Body of pancreas (tissue), 4 donors: Measurements from ENCODE around the gene HEATR5A. TPM values are rescaled to one million over a fixed set of nuclear protein-coding genes. Genes with fewer than 3 reads are reported as not detected.

Source experiments
- ATAC-seq: fragments of 150-250 bp; one replicate; pipeline ENCODE4 v1.9.1; 2016
- DNase-seq, 4 donors: peaks; one replicate each; pipeline ENCODE4 v3.0.0-alpha.2; 2019
- H3K27ac ChIP-seq, 4 donors: fragments of 200-600 bp; sonication (generic); 1 replicate in 3 of 4; 2 replicates in 1 of 4; pipeline versions ENCODE4 v1.5.1 to v1.6.1; 2016 to 2019; ENCODE audit warnings: mild to moderate bottlenecking in 1 of 4, mixed read lengths in 1 of 4, moderate library complexity in 1 of 4
- H3K27me3 ChIP-seq, 2 donors: fragments of 200-600 bp; sonication (generic); one replicate each; pipeline ENCODE4 v1.6.0; 2016; ENCODE audit warnings: mild to moderate bottlenecking in 1 of 2
- H3K36me3 ChIP-seq, 2 donors: fragments of 200-600 bp; sonication (generic); replicated peaks in 1 of 2; 2 replicates each; pipeline ENCODE4 v1.5.1; 2016; ENCODE audit warnings: low read depth in 2 of 2; ENCODE audit not compliant: insufficient read depth in 1 of 2
- H3K4me1 ChIP-seq: fragments of 200-600 bp; sonication (generic); one replicate; pipeline ENCODE4 v1.6.0; 2016
- H3K4me3 ChIP-seq, 2 donors: fragments of 200-600 bp; sonication (generic); 1 replicate in 1 of 2; 2 replicates in 1 of 2; pipeline ENCODE4 v1.5.1; 2016 to 2019
- H3K9me3 ChIP-seq, 3 donors: fragments of 200-600 bp; sonication (generic); 1 replicate in 2 of 3; 2 replicates in 1 of 3; pipeline ENCODE4 v1.5.1; 2016
- CTCF ChIP-seq, 7 experiments: fragments of 450-650 bp in 4 of 7; fragments of 200-600 bp in 3 of 7; sonication (generic) in 3 of 7; IDR thresholded peaks; one replicate each; pipeline ENCODE4 v1.5.1; 2016 to 2019; ENCODE audit warnings: antibody characterized with exemption in 7 of 7
- POLR2A ChIP-seq, 3 donors: fragments of 450-650 bp; IDR thresholded peaks; one replicate each; pipeline ENCODE4 v1.6.1; 2016; ENCODE audit warnings: antibody characterized with exemption in 3 of 3, mild to moderate bottlenecking in 2 of 3
- WGBS, 2 donors: methylation state at CpG; one replicate each; pipeline ENCODE4 v1.1.5; 2017; 5-methylcytosine and 5-hydroxymethylcytosine counted together
- intact Hi-C: fragments of 100-400 bp; cut with DNase I; formaldehyde crosslinking; loops from one replicate; pipeline ENCODE4 v1.15.1; 2023
- total RNA-seq, 2 donors: library from RNA; depleted of rRNA; stranded (reverse); fragments of >200 nt; gene quantifications; one replicate each; pipeline ENCODE4 v1.1.0, GENCODE V29; 2016

HEATR5A gene
- total RNA-seq, 2 donors from 2014 or later, result 14.5 to 24.1 TPM

- Histone ChIP-seq H3K27ac (no peak overlapping the region), H3K36me3 (no peaks in the 10 kb centered on the region), H3K4me1 (peaks cover 7% of the 10 kb centered on the region), H3K4me3 (no peak overlapping the region), H3K27me3 (no peaks in the 10 kb centered on the region), H3K9me3 (no peaks in the 10 kb centered on the region)
- WGBS, 2 donors, result 44 to 51% methylated on average over 4 of the region's 4 CpGs
- DNase-seq (no peak), ATAC-seq (no peak)
- TF ChIP-seq POLR2A (IDR thresholded peaks at IDR 0.05), result no peak
- no peak for TF ChIP-seq CTCF (IDR thresholded peaks at IDR 0.05)
- intact Hi-C loops, result no loop called here
Measured at GRCh38 chr14:31405599-31406232, 14.6 kb downstream of the HEATR5A start.

DNA sequence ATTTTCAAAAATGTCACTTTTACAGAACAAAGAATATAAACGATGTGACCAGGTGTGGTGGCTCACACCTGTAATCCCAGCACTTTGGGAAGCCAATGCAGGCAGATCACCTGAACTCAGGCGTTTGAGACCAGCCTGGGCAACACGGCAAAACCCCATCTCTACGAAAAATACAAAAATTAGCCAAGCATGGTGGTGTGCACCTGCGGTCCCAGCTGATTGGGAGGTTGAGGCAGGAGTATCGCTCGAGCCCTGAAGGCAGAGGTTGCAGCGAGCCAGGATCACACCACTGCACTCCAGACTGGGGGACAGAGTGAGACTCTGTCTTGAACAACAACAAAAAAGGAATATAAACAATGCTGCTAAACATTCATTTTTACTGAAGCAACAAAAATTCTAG, 15.2 kb downstream of the HEATR5A start:
- Histone ChIP-seq H3K36me3 (no peaks in the 10 kb centered on the region), H3K27ac (no peak overlapping the region), H3K27me3 (no peaks in the 10 kb centered on the region), H3K4me1 (peaks cover 5% of the 10 kb centered on the region), H3K9me3 (no peaks in the 10 kb centered on the region), H3K4me3 (no peak overlapping the region)
- DNase-seq, result no peak
- 95 to 96% methylated on average over 8 of the region's 8 CpGs for WGBS, 2 donors
- TF ChIP-seq POLR2A (IDR thresholded peaks at IDR 0.05) (no peak), CTCF (IDR thresholded peaks at IDR 0.05) (no peak)
- ATAC-seq, result no peak
- intact Hi-C loops, result no loop called here

DNA sequence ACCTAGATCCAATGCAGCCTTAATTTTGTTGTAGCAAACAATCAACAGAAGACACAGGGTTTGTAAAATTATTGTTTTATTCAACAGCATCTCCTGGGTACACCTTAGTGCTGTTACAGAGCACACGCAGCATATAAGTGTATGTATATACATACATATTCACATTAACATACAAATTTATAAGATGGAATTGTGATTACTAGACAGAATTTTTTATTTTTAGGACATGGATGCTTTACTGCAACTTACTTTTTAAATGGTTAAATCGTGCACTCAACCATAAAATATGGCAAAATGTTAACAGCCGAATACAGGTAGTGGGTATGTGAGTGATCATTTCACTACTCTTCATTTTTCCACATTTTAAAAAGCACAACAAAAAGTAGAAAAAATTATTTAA, 16.6 kb downstream of the HEATR5A start:
- Histone ChIP-seq H3K27ac (no peak overlapping the region), H3K36me3 (no peaks in the 10 kb centered on the region), H3K4me1 (peaks cover 5% of the 10 kb centered on the region), H3K27me3 (no peaks in the 10 kb centered on the region), H3K4me3 (no peak overlapping the region), H3K9me3 (no peaks in the 10 kb centered on the region)
- ATAC-seq (no peak), DNase-seq (no peak)
- intact Hi-C loops, result no loop called here
- WGBS, 2 donors, result 94 to 98% methylated on average over 3 of the region's 3 CpGs
- TF ChIP-seq CTCF (IDR thresholded peaks at IDR 0.05), result no peak
- TF ChIP-seq POLR2A (IDR thresholded peaks at IDR 0.05), result no peak

- Histone ChIP-seq H3K36me3 (no peaks in the 10 kb centered on the region), H3K27me3 (no peaks in the 10 kb centered on the region), H3K4me1 (peaks cover 5% of the 10 kb centered on the region), H3K4me3 (no peak overlapping the region), H3K27ac (no peak overlapping the region), H3K9me3 (no peaks in the 10 kb centered on the region)
- DNase-seq (no peak), ATAC-seq (no peak)
- WGBS, 2 donors, result 85 to 89% methylated on average over 2 of the region's 2 CpGs
- TF ChIP-seq CTCF (IDR thresholded peaks at IDR 0.05) (no peak), POLR2A (IDR thresholded peaks at IDR 0.05) (no peak)
- intact Hi-C loops, result no loop called here
Measured at GRCh38 chr14:31402764-31403439, 17.4 kb downstream of the HEATR5A start.
